HG03064 (cell line): Measurements from ENCODE around the gene STK32C.
"Not testable (repeated sequence)": the region's sequence is repeated elsewhere in the genome, so short reads cannot be mapped to it uniquely, and the experiment has no call there.

Source experiments
- ATAC-seq: cut with Tn5 transposase; IDR thresholded peaks from one replicate; pipeline ENCODE4 v1.9.1; 2021; ENCODE audit warnings: low read depth; ENCODE audit not compliant: unreplicated experiment

The STK32C gene

DNA sequence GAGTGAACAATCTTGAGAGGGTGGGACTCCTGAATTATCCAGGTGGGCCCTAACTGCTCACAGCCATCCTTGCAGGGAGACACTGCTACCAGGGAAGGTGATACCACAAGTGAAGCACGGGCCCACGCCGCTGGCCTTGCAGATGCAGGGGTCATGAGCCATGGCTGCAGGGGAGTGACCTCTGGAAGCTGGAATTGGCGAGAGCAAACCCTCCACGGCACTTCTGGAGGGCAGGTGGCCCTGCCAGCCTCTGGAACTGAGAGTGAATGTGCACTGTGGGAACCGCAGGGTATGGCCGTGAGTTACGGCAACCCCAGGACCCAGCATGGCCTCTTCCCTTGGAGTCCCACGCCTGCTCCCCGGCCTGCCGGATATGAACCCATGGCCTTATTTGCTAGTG, 37.5 kb downstream of the STK32C start:
- ATAC-seq = no peak

GRCh38 chr10:132269266-132270230, 38.2 kb downstream of the STK32C start:
- no peak for ATAC-seq

- not testable (repeated sequence) for ATAC-seq
Observed at GRCh38 chr10:132267916-132268315, 39.8 kb downstream of the STK32C start.

DNA sequence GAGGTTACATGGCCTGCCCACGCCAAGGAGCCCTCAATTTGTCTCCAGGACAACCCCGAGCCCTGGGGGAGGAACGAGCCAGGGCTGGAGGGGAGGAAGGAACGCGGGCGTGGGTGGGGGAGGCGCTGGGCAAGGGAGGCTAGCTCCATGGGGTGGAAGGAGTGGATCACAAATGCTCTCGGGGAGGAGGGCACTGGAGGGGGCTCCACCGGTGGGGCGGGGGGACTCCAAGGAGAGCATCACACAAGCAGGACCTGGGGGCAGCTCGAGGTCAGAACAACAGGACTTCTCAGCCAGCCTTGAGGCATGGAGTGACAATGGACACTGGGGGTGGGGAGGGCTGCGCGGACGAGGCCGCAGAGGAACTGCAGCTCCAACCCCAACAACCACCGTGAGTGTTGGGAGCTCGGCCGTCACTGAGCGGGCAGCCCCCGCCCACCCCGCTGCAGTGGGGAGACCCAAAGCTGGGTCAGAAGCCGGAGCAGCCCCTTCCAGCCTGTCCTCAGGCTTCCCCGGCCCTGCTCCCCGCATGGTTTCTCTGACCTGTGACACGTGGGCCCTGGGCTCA, 41.1 kb downstream of the STK32C start:
- no peak for ATAC-seq

DNA sequence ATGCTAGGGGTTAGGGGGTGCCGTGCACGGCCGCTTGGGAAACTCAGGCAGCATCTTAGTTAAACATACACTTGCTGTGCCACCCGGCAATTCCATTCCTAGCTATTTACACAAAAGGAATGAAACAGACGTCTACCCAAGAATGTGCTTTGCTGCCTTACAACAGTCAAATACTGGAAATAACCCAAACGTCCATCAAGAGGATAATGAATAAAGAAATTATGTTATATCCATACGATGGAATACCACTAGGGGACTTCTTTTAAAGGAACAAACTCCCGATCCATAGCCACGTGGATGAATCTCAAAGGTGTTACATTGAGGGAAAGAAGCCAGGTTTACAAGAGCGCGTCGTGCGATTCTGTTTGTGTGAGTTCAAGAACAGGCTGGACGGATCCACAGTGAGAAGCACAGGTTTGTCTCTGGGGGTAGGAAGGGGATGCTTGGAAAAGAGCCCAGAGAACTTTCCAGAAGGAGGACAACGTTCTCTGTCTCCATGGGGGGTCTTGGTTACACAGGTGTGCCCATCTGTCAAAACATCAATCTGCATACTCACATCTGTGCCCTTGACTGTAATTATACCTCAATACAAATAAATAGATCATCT, 41.8 kb downstream of the STK32C start:
- ATAC-seq = no peak

DNA sequence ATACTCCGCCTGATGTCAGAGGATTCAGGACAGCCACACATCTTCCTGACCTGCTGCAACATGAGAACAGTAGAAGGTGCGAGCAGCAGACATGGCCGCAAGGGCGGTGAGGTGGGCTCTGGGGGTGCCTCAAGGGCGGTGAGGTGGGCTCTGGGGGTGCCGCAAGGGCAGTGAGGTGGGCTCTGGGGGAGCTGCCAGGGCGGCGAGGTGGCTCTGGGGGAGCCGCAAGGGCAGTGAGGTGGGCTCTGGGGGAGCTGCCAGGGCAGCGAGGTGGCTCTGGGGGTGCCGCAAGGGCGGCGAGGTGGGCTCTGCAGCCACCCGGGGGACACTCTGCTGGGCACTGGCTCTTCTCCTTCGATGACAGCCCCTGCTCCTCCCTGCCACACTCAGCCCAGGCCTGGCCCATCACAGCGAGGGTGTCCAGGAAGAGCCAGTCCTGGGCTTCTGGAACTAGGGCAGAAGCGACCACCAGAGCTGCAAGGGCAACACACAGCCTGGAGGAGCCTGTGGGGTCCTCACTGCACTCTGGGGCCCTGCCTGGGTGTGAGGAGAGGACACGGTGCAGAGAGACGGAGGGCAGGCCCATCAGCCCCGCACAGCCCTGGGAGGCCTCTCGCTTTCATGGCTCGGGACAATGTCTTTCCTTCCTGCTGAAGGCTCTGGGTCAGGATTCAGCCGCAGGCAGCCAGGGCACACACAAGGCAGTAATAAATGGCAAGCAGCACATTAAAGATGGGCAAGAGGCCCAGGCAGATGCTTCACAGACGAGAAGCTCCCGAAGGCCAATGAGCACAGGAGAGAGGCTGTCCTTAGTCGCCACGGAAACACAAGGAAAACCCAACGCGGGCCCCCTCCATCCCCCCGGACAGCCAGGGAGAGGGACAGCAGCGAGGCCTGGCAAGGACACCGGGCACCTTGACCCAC, 42.5 kb downstream of the STK32C start:
- ATAC-seq = no peak

DNA sequence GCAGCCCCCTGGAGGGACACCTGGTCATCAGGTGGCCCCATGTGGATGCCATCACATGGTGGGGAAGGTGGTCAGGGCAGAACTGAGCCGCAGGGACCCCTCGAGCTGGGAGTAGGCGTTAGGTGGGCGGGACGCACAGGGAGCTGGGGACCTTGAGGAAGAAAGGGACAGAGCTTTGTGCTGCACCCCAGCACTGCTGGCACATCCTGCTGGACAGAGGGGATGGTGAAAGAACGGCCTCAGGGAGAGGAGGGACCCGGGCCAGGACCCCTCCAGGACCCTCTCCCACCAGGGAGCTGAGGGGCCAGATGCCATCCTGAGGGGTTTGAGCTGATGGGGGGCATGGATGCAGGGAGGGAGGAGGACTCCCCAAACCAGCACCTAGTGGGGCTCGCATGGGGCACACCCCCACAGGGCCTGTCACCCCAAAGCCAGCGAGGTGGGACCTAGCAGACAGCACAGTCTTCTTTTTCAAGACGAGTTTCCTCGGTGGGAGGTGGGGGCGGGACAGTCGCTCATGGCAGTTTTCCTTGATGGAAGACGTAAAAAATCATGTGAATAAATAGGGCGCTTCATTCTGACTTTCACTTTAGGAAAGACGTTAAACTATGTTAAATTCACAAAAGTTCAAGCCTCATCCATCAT, 43.3 kb downstream of the STK32C start:
- no peak for ATAC-seq

- ATAC-seq = no peak
Observed at GRCh38 chr10:132263866-132264265, 43.9 kb downstream of the STK32C start.

- ATAC-seq = no peak
Observed at GRCh38 chr10:132259702-132260482, 47.9 kb downstream of the STK32C start.

- ATAC-seq = no peak
Observed at GRCh38 chr10:132258423-132258822, 49.3 kb downstream of the STK32C start.

DNA sequence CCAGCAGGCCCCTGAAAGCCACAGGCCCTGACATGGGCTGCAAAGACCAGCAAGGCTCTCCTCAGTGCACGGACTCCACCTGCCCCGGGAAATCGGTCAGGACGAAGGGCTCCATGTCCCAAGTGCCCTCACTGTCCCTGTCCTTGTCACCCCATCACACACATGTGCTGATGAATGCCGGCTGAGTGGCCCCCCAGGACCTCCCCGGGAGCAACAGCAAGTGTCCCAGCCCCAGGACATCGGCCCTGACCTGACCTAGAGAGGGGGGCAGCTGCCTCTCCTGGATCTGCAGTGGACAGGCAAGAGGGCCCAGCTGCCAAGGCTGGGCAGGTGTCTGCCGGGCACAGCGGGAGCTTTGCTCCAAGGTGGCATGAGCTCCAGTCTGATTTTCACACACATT, 49.8 kb downstream of the STK32C start:
- ATAC-seq = no peak

GRCh38 chr10:132257271-132257670, 50.5 kb downstream of the STK32C start:
- ATAC-seq = no peak

- ATAC-seq = no peak
Observed at GRCh38 chr10:132256866-132257265, 50.9 kb downstream of the STK32C start.

GRCh38 chr10:132255489-132256344, 52.0 kb downstream of the STK32C start:
- no peak for ATAC-seq

GRCh38 chr10:132254841-132255240, 52.9 kb downstream of the STK32C start:
- ATAC-seq = no peak

- ATAC-seq = no peak
Observed at GRCh38 chr10:132253092-132253687, 54.6 kb downstream of the STK32C start.

DNA sequence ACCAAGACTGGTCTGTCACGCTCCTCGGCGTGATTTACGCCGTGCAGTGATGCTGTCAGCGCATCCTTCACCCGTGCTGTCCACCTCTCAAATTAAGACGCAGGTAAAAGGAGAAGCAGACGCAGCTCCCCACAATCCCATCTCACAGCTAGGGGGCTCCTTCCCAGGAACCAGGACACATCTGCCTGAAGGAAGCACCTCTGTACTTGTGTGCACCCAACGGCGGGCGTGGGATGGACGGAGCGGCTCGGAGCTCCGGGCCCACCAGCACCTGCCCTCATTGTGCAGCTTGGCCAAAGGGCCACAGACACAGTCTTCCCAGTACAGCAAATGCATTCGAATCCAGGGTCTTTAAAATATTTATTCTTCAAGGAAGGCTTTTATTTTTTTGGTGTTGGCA, 55.3 kb downstream of the STK32C start:
- ATAC-seq = no peak

DNA sequence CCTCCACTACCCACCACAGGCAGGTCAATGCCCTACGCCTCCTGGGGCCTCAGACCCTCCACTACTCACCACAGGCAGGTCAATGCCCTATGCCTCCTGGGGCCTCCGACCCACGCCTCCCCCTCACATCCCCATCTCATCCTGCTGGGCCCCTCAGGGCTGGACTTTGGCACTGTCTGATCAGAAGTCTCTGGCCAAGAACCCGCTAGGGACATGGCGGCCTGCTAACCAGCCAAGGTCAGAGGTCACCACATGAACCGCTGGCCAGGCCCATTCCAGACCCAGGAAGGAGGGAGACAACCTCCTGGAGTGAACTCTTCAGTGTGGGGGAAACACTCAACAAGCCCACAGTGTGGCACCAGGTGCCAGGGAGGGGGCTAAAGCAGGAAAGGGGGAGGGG, 55.8 kb downstream of the STK32C start:
- no peak for ATAC-seq
